Activated naive CD8-positive, alpha-beta T cell treated with anti-CD3 and anti-CD28 coated beads, Interleukin-2, amount 50 U/mL, for 16 hours (primary cell): ENCODE results near the gene PLET1.

Experiments
- DNase-seq: peaks from one replicate; pipeline ENCODE4 v3.0.0-alpha.2; 2020; ENCODE audit warnings: low read depth, low spot score

The PLET1 gene

DNA sequence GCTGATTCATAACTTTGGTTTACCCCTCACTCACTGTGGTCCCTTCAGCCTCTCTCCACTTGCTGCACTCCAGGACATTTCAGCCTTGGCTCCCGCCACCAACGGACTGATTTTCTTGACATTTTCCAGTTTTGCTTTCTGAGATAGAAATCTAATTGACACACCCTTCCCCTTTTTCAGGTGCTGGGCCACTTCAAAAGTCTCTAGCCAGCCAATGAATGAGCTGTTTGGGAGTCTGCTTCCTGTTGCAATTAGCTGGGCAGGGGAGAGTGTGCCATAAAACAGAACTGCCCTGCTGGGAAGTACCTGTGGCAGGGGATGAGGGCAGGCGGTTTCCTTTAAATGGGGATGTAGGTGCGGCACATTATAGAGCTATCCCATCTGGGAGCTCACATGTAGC is 21.1 kb upstream of the PLET1 start:
- DNase-seq = no peak

DNA sequence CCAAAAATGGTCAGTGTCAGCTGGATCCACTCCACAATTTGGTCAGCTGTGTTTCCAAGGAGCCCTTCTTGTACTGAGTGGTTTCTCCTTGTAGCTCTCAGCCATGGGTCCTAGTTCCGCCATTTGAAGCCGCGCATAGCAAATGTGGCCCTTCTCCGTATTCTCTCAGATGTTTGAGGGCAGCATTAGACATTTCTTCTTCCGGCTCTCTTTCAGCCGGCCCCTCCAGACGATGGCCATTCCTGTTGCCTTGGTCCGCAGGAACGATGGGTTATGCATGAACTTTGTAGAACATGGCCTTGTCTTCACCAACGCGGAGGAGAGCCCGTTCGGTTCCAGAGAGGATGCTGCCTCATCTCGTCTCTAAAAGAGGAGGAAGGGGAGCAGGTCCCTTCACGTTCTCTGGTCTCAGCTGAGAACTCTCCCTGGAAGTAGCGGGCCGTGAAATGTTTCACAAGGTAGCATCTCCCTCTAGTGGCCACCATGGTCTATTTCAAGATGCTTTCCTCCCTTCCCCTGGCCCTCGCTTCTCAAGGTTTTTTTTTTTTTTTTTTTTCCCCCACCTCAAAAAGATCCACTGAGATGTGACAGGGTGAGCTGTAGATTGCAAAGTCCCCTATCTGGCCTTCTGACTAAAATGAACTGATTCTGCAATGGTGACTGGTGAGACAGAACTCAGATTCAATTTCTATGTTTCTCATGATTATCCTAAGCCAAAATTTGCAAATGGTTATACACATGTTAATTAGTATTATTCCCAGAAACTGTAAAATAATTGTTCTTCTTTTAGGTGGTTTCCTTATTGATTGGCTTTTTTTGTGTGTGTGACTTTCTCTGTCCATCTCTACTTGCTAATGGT is 19.8 kb upstream of the PLET1 start:
- peak; percentile 25 for DNase-seq

DNA sequence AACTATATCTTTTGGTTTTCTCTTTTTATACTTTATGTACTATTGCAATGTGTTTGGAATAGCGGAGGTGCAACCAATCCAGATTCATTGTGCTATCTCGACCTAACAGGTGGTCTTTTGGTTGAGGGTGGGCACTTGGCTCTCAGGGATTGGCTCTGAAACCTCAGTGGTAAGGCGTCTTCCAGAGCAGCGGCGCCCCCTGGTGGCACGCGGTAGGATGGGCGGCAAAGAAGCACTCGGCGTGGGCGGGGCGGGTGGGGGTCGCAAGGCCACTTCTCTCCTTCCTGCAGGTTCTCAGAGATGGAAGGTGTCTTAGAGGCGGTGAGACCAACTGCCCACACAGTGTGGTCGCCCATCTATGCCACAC is 19.2 kb upstream of the PLET1 start:
- peak; percentile 57 for DNase-seq

- no peak for DNase-seq
These were observed 18.1 kb upstream of the PLET1 start for GRCh38 chr11:112278803-112279202.

GRCh38 chr11:112277941-112278340 is 17.3 kb upstream of the PLET1 start:
- DNase-seq = no peak

DNA sequence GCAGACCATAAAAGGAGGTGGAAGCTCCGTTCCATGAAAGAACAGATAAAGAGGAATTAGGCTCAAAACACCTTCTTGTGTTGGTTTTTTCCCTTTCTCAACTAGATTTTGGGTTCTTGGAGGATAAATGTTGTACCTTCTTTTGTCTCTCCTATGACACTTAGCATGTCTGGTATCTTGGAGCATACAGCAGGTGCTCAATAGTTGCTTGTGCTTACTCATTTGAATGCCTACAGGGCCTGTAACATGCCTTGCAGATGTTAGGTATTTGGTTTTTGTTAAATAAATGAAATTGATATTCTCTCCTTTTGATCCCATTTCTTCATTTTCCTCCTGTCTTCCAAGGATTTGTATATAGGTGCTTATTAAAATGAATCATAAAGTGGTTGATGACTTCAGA is 16.4 kb upstream of the PLET1 start:
- no peak for DNase-seq

DNA sequence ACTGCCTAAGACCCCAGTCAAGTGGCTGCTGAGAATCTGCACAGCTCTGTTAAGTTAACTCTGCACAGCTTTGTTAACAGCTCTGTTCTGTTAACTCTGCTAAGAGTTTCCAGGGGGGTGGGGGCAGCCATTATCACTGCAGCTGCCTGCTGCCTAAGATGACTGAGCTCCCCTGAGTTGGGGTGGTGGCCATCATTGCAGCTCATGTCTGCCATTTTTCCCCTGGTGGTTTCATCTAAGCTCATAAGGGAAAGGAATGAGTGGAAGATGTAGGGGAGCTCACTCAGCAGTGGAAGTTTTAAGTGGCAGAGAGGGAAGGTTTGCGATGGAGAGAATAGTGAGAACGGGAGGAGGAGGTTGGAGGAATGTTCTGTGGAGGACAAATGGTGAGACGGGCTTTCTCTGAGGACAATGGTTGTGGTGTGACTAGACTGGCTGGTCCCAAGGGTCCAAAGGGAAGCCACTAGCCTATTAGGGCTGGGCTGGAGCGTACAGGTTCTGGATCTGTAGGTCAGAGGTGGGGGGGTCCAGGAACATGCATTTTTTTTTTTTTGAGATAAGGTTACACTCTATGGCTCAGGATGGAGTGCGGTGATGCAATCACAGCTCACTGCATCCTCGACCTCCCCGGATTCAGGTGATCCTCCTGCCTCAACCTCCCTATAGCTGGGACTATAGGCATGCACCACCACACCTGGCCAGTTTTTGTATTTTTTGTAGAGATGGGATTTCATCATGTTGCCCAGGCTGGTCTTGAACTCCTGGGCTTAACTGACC is 13.5 kb upstream of the PLET1 start:
- no peak for DNase-seq

DNA sequence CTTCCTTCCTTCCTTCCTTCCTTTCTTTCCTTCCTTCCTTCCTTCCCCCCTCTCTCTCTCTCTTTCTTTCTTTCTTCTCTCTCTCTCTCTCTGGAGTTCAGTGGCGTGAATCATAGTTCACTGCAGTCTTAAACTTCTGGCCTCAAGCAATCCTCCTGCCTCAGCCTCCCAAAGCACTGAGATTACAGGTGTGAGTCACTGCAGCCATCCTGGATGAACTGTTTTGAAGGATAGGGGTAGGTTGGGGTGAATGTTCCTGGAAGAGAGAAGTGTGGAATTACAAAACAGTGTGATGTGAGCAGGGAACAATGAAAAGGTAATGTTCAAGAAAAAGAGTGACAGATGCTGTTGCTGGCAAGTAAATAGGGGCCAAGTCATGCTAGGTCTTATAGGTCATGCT is 12.4 kb upstream of the PLET1 start:
- no peak for DNase-seq

DNA sequence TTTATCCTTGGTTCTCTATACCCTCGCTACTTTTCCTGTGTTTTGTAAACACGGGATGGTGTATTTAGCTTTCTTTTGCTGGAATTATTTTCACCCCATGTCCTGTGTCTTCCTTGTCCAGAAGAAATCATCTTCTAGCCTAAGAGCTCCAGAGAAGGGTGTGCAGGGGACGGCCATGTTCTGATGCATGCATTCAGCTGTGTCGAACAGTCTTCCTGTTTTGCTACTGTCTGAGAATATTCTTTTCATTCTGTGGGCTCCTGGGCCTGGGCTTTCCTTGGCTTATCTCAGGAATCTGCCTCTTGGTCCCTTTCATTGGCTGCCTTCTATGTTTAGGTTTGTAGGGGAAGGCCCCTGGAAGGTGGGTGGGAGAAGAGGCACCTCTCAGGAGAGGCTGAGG is 10.6 kb upstream of the PLET1 start:
- no peak for DNase-seq

DNA sequence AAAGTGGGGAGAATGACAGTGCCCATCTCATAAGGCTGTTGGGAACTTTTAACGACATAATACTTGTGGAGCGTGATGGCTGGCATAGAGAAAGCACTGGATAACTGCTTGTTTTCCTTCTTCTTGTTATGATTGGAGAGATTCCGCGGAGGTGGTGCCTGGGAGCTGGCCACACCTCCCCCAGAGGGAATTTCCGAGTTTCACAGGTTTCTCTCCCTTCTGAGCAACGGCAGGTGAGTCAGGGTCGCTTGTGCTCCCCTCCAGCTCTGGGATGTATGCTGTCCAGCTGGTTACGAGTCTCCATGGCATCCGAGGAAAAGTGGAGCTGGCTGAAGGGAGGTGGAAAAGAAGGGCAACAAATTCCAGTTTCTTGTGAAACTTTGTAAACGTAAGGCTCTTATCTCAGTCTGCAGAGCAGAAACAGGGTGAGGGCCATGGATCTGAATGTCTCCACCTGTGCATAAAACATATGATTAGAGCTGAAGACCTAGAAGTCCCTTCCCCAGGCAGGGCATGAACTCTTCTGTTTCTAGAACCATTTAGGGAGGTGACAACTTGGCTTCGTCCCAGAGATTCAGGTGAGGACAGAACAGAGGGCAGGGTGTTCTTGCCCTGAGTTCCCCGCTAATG is 10.0 kb upstream of the PLET1 start:
- DNase-seq = no peak

GRCh38 chr11:112269139-112269538 is 8.5 kb upstream of the PLET1 start:
- DNase-seq = no peak

DNA sequence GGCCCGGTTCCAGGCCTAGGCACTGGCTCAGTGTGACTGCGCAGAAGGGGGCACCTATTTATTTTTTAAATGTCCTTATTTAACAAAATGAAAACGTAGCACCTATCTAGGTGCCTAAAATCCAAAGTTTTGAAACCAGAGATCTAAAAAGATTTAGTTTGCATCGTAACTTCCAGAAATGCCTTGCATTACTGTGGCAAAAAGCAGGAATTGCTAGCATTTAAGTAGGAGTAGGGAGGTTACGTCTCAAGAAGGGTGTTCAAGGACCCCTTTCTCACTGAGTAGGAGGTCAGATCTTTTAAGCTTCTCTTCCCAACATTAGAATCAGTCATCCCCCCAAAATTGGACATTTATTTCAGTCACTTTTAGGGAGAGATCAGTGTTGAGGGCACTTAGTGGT is 7.7 kb upstream of the PLET1 start:
- DNase-seq = no peak

DNA sequence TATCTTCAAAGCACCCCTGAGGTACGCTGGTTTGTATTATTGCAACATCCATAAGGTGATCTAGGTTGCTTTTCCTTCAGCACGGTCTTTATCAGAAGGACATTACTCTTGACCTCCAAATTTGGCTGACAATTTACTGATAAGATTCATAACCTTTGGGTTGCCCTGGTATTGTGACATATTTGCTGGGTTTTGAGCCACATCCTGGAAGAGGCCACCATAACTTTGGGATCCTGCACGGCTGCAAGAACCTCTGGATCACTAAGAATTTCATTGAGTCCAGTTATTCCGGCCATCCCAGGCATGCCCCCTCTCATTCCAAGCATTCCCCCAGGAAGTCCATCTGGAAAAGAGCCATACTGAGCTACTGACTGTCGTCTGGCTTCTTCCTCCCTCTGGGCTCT is 6.5 kb upstream of the PLET1 start:
- no peak for DNase-seq

- DNase-seq = no peak
These were observed 5.7 kb upstream of the PLET1 start for GRCh38 chr11:112266410-112266778.

DNA sequence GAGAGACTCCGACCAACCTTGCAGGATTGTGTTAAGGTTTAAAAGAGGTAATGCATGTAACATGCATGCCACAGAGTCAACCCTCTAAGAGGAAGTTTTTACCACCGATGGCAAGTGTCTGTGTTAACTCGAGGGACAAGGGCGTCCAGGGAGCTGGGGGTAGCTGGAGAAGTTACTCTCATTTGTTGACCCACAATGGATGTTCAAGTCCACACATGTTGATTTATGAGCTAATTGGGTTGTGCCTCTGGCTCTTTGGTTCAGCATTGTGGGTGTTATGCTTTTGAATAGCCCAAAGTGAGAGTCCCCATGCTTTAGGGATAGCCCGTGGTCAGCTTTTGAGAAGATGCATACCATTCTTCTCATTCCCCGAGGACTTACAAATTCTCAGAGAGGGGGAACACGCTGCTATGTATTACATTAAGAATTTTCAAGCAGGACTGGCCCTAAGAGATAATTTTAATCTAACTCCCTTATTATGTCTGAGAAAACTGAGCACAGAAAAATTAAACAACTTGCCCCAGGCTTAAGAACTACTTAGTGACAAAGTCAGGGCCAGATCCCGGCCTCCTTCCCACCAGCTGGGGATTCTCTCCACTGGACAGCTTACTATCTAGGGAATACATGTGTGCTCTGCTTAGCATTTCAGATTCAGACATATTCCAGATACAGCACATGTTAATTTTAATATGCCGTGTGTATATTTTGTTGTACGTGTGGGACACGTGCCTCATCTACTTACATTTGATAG is 5.2 kb upstream of the PLET1 start:
- DNase-seq = no peak

DNA sequence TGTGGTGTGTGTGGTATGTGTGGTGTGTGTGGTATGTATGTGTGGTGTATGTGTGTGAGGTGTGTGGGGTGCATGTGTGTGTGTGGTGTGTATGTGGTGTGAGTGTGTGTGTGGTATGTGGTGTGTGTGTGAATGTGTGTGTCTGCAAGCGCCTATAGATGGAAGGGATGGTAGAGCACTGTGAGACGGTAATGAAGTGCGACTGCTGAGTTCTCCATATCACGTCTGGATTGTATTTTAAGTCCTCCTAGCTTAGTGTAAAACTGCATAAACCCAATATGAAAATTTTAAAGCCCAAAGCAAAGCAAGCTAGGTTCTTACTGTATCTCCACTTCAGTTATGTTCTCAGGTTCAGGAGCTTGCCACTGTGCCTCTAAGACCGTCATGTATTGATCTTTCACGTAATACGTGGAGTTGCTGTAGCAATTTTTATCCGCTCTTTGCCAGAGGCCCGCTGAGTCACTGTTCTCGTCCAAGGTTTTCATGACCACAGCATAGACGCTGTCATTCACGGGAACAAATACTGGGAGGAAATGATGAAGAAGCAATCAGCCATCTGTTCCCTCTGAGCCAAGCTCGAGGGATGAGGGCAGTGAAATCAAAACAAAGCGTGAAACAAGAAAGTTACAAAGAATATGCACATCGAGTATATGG is 5.5 kb downstream of the PLET1 start:
- no peak for DNase-seq

DNA sequence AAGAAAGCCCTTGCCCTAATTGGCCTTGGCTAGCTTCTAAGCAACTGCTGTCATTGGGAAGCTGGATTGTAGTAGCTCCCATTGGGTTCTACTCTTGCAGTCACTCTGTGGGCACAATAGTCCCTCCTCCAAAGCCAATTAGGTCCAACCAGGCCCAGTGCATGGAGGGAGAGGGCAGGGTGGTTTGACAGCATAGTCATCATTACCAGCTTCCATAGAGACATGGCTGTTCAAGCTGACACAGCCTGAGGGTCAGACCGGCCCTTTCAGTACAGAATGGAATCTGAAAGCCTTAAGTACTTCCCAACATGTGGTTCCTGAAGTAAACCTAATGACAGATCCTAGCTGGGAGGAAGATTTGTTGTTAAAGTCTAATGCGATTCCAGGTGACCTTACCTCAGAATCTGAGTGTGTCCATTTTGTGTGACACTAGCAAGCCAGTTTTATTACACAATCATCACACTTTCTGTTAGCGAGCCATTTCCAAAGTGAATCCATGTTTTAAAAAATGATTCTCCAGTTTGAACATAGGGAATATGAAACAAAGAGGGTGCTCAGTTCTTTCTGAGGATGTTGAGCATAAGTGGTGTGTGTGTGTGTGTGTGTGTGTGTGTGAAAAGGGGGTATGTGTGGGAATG is 6.9 kb downstream of the PLET1 start:
- DNase-seq = no peak

- no peak for DNase-seq
These were observed 10.6 kb downstream of the PLET1 start for GRCh38 chr11:112249871-112250610.

- DNase-seq = no peak
These were observed 12.5 kb downstream of the PLET1 start for GRCh38 chr11:112248201-112248600.

DNA sequence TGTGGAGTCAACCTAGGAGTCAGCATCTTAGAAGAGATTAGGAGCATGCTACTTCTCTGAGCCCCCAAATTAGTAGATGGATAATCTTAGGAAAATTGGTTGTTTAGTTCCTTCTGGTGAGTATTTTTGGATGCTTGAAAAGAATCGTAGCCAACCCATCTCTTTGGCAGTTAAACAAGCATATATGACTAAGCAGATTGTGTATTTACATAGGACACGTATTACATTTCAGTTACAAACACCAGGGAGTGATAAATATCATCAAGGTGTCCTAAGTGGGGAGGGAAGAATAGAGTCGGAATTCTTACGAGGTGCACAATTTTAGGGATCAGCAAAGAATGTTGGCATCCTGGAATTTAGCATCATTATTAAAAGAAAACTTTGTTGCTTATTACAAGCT is 13.5 kb downstream of the PLET1 start:
- no peak for DNase-seq
